Stimulated activated memory B cell treated with anti-CD40 and anti-IgM and Interleukin-4, amounts not matched to agents 10 μg/mL and 1 μg/mL and 100 μg/mL, for 72 hours (primary cell): Measurements from ENCODE around the gene POR.
A peak's percentile ranks its signal among the peaks of the same experiment; 100 is the strongest.
"Not testable (repeated sequence)": the region's sequence is repeated elsewhere in the genome, so short reads cannot be mapped to it uniquely, and the experiment has no call there.

Source experiments
- ATAC-seq: fragments of 150-1000 bp; cut with Tn5 transposase; 2 replicates; pipeline ENCODE4 v1.10.0; 2021
- H3K27ac Mint-ChIP-seq: one replicate; pipeline ENCODE4 v1.8.0; 2022; ENCODE audit warnings: mild to moderate bottlenecking, mixed read lengths
- H3K27me3 Mint-ChIP-seq: one replicate; pipeline ENCODE4 v1.8.0; 2022; ENCODE audit warnings: mixed read lengths
- H3K36me3 Mint-ChIP-seq: one replicate; pipeline ENCODE4 v1.8.0; 2022; ENCODE audit warnings: mixed read lengths
- H3K4me1 Mint-ChIP-seq: one replicate; pipeline ENCODE4 v1.8.0; 2022; ENCODE audit warnings: mixed read lengths
- H3K4me3 Mint-ChIP-seq: one replicate; pipeline ENCODE4 v1.8.0; 2022; ENCODE audit warnings: mild to moderate bottlenecking, moderate library complexity, mixed read lengths
- H3K9me3 Mint-ChIP-seq: one replicate; pipeline ENCODE4 v1.8.0; 2022; ENCODE audit warnings: mixed read lengths

Gene POR

GRCh38 chr7:75878769-75879611 lies 36.0 kb upstream of the POR start, which contains the start of gene RHBDD2:
Gene RHBDD2, plus strand, starts transcription at chr7:75879034. Its CDS starts 49 bp downstream, at chr7:75879083.
- Mint-ChIP-seq H3K4me3 (peak within 1 kb of the TSS; percentile 97), H3K4me1 (peaks cover 40% of the 10 kb centered on the region), H3K36me3 (peaks cover 17% of the 10 kb centered on the region), H3K9me3 (no peaks in the 10 kb centered on the region), H3K27ac (peak within 1 kb of the TSS; percentile 86), H3K27me3 (no peaks in the 10 kb centered on the region)
- peak; percentile 98 for ATAC-seq

- peaks cover 20% of the 10 kb centered on the region for H3K36me3 Mint-ChIP-seq
- H3K27me3 Mint-ChIP-seq: no peaks in the 10 kb centered on the region
- peak overlapping the region; percentile 86 for H3K27ac Mint-ChIP-seq
- H3K4me3 Mint-ChIP-seq: peak overlapping the region; percentile 97
- H3K4me1 Mint-ChIP-seq: peaks cover 40% of the 10 kb centered on the region
- ATAC-seq: no peak
- no peaks in the 10 kb centered on the region for H3K9me3 Mint-ChIP-seq
Observed at GRCh38 chr7:75879771-75880184, 35.2 kb upstream of the POR start.

- H3K4me1 Mint-ChIP-seq: peaks cover 40% of the 10 kb centered on the region
Observed at GRCh38 chr7:75880242-75880641, 34.7 kb upstream of the POR start.

DNA sequence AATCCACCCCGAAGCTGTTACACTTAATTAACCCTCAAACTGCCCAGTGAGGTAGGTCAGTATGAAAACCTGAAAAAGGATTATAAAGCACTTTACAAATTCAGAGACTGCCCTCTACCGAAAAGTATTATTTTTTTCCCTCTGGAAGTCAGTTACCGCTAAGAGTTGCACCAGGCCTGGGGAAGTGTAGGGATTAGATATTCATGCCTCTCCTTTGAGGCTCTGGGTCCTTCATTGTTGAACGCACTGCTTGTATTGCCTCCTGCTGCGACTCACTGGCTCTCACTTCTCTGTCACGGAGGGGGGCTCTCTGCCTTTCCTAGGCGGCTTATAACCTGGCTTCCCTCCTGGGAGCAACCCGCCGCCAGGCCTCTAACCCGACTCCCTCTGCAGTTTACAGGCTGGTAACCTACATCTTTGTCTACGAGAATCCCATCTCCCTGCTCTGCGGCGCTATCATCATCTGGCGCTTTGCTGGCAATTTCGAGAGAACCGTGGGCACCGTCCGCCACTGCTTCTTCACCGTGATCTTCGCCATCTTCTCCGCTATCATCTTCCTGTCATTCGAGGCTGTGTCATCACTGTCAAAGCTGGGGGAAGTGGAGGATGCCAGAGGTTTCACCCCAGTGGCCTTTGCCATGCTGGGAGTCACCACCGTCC lies 33.4 kb upstream of the POR start:
- Mint-ChIP-seq H3K9me3 (no peaks in the 10 kb centered on the region), H3K27ac (no peak overlapping the region), H3K36me3 (peaks cover 31% of the 10 kb centered on the region), H3K4me1 (peaks cover 40% of the 10 kb centered on the region), H3K4me3 (no peak overlapping the region), H3K27me3 (no peaks in the 10 kb centered on the region)
- ATAC-seq: no peak

More at GRCh38 chr7:75880242-75880641, 34.7 kb upstream of the POR start:
- no peaks in the 10 kb centered on the region for H3K27me3 Mint-ChIP-seq
- H3K9me3 Mint-ChIP-seq: no peaks in the 10 kb centered on the region
- no peak for ATAC-seq
- no peak overlapping the region for H3K27ac Mint-ChIP-seq
- peaks cover 20% of the 10 kb centered on the region for H3K36me3 Mint-ChIP-seq
- H3K4me3 Mint-ChIP-seq: peak overlapping the region; percentile 97

GRCh38 chr7:75883265-75883824 lies 31.6 kb upstream of the POR start:
- H3K27ac Mint-ChIP-seq: peak overlapping the region; percentile 8
- not testable (repeated sequence) for H3K9me3 Mint-ChIP-seq, H3K4me3 Mint-ChIP-seq, H3K27me3 Mint-ChIP-seq
- peaks cover 35% of the 10 kb centered on the region for H3K4me1 Mint-ChIP-seq
- ATAC-seq: peak; percentile 62
- H3K36me3 Mint-ChIP-seq: peaks cover 44% of the 10 kb centered on the region

GRCh38 chr7:75884476-75884875 lies 30.5 kb upstream of the POR start:
- peaks cover 29% of the 10 kb centered on the region for H3K4me1 Mint-ChIP-seq
- no peaks in the 10 kb centered on the region for H3K27me3 Mint-ChIP-seq
- ATAC-seq: no peak
- no peaks in the 10 kb centered on the region for H3K9me3 Mint-ChIP-seq
- no peak overlapping the region for H3K4me3 Mint-ChIP-seq
- peaks cover 52% of the 10 kb centered on the region for H3K36me3 Mint-ChIP-seq
- no peak overlapping the region for H3K27ac Mint-ChIP-seq

GRCh38 chr7:75885036-75885435 lies 29.9 kb upstream of the POR start:
- Mint-ChIP-seq H3K36me3 (peaks cover 56% of the 10 kb centered on the region), H3K4me1 (peaks cover 23% of the 10 kb centered on the region), H3K4me3 (no peak overlapping the region), H3K27ac (no peak overlapping the region), H3K9me3 (no peaks in the 10 kb centered on the region), H3K27me3 (no peaks in the 10 kb centered on the region)
- ATAC-seq: no peak

GRCh38 chr7:75887669-75888369 lies 27.1 kb upstream of the POR start:
- H3K36me3 Mint-ChIP-seq: peaks cover 46% of the 10 kb centered on the region
- no peak overlapping the region for H3K27ac Mint-ChIP-seq
- H3K4me3 Mint-ChIP-seq: no peak overlapping the region
- H3K9me3 Mint-ChIP-seq: no peaks in the 10 kb centered on the region
- peaks cover 5% of the 10 kb centered on the region for H3K4me1 Mint-ChIP-seq
- no peak for ATAC-seq
- no peaks in the 10 kb centered on the region for H3K27me3 Mint-ChIP-seq

GRCh38 chr7:75888464-75889222 lies 26.3 kb upstream of the POR start:
- Mint-ChIP-seq H3K27ac (no peak overlapping the region), H3K4me3 (no peak overlapping the region), H3K9me3 (no peaks in the 10 kb centered on the region), H3K27me3 (no peaks in the 10 kb centered on the region), H3K4me1 (no peaks in the 10 kb centered on the region), H3K36me3 (peaks cover 42% of the 10 kb centered on the region)
- ATAC-seq: no peak

GRCh38 chr7:75889223-75889825 lies 25.6 kb upstream of the POR start:
- H3K27me3 Mint-ChIP-seq: no peaks in the 10 kb centered on the region
- peaks cover 37% of the 10 kb centered on the region for H3K36me3 Mint-ChIP-seq
- no peaks in the 10 kb centered on the region for H3K9me3 Mint-ChIP-seq
- no peak for ATAC-seq
- H3K27ac Mint-ChIP-seq: no peak overlapping the region
- H3K4me1 Mint-ChIP-seq: no peaks in the 10 kb centered on the region
- H3K4me3 Mint-ChIP-seq: no peak overlapping the region

- ATAC-seq: no peak
- H3K9me3 Mint-ChIP-seq: no peaks in the 10 kb centered on the region
- peaks cover 37% of the 10 kb centered on the region for H3K36me3 Mint-ChIP-seq
- H3K27ac Mint-ChIP-seq: no peak overlapping the region
- H3K4me3 Mint-ChIP-seq: no peak overlapping the region
- no peaks in the 10 kb centered on the region for H3K4me1 Mint-ChIP-seq
- H3K27me3 Mint-ChIP-seq: no peaks in the 10 kb centered on the region
Observed at GRCh38 chr7:75889826-75890225, 25.1 kb upstream of the POR start.

GRCh38 chr7:75891237-75891636 lies 23.7 kb upstream of the POR start:
- H3K27me3 Mint-ChIP-seq, H3K4me1 Mint-ChIP-seq, H3K4me3 Mint-ChIP-seq, H3K27ac Mint-ChIP-seq, H3K9me3 Mint-ChIP-seq, ATAC-seq: not testable (repeated sequence)
- peaks cover 28% of the 10 kb centered on the region for H3K36me3 Mint-ChIP-seq

DNA sequence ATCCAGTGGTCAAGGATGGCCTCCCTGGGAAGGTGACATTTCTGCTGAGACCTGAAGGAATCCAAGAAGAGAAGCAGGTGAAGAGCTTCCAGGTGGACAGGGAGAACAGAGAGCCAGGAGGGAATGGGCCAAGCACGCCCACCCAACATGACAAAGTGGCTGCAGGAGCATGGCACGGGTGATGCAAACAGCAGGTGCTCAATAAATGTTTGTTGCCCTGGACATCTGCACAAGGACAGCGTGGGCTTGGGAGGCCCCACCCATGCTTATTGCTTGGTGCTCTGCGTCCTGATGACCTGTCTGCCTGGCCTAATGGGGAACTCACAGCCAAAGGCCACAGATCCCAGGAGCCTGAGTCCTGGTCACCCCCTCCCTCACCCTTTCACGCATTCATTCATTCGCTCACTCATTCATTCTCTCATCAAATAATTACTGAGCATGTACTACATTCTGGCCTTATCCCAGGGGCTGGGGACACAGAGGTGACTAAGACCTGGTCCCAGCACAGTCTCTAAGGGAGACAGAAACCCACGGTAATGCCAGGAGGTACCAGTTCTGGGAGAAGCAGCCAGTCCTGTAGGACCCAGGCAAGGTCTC lies 23.0 kb upstream of the POR start:
- no peaks in the 10 kb centered on the region for H3K4me1 Mint-ChIP-seq
- no peaks in the 10 kb centered on the region for H3K27me3 Mint-ChIP-seq
- peaks cover 22% of the 10 kb centered on the region for H3K36me3 Mint-ChIP-seq
- H3K27ac Mint-ChIP-seq: no peak overlapping the region
- H3K9me3 Mint-ChIP-seq: no peaks in the 10 kb centered on the region
- no peak for ATAC-seq
- H3K4me3 Mint-ChIP-seq: no peak overlapping the region
